Measurements from ENCODE around the gene CNP. TPM values are rescaled to one million over a fixed set of nuclear protein-coding genes. Genes with fewer than 3 reads are reported as not detected.
A peak's percentile ranks its signal among the peaks of the same experiment; 100 is the strongest.

Gene CNP
- total RNA-seq, 1 experiment from 2014 or later, result 78.5 TPM

DNA sequence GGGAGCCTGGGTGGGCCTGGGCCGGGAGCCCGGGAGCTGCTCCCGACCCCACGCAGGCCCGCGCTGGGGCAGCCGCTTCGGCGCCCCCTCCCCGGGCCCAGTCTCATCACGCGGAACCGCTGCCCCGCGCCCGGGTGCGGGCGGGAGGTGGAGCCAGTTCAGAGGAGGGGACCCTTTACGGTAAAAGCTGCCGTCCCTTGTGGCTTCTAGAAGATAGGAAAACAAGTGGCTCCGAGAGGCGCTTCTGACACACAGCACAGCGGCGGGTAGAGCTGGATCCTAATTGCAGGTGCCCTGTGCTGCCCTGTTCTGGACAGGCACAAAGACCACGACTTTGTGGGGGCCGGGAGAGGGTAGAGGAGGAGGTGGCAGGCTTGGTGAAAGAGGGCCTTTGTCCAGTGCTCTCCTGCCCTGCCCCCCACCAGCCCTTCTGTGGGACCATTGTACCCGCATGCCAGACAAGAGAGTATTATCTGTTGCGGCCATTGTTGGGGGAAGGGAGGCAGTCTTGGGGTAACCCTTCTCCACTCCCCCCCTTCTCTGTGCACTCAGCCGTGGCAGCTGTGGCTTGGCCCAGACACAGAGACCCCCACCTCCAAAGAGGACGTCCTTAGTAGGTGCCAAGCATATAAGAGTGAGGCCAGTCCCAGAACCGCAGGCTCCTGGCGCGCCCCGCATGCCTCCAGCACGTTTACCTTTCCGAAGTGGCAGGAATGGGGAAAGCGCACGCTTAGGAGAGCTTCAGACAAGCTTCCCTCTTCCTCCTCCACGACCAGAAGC, 736 bp downstream of the CNP start:
- Histone ChIP-seq H3K79me2 (ENCODE audit: insufficient read depth, low read length) (no peaks in the 10 kb centered on the region), H3T11ph (ENCODE audit: low read length) (no peak overlapping the region), H2AK5ac (ENCODE audit: insufficient read length, low read length) (no peak overlapping the region), H3K18ac (ENCODE audit: insufficient read length, low read depth, low read length) (peak overlapping the region; percentile 59), H3K4me1 (ENCODE audit: insufficient read depth, low read length) (no peaks in the 10 kb centered on the region), H2BK15ac (ENCODE audit: low read depth, low read length) (0 out of 2 replicates have a peak overlapping the region, but pooled peaks have one; percentile 85), H2BK12ac (ENCODE audit: insufficient read length, low read depth, low read length) (no peak overlapping the region), H2AFZ (ENCODE audit: low read length) (no peak overlapping the region), H2BK20ac (ENCODE audit: low read depth, low read length, poor library complexity, severe bottlenecking) (no peak overlapping the region), H4K20me1 (ENCODE audit: control insufficient read depth, insufficient read depth, insufficient read length) (no peaks in the 10 kb centered on the region), H4K5ac (ENCODE audit: insufficient read length, low read depth, low read length) (no peak overlapping the region), H3K27ac (ENCODE audit: insufficient read length, low read depth, low read length) (no peak overlapping the region), H3K56ac (ENCODE audit: insufficient read length, low read depth, low read length) (no peak overlapping the region), H3K79me1 (ENCODE audit: insufficient read depth, low read depth, low read length, poor library complexity, severe bottlenecking) (no peaks in the 10 kb centered on the region), H3K9ac (ENCODE audit: extremely low read depth, insufficient read length, low read length) (peak overlapping the region; percentile 78), H4K91ac (ENCODE audit: insufficient read length, low read depth, low read length) (no peak overlapping the region), H3K4me2 (ENCODE audit: insufficient read depth, insufficient read length, low read length) (peak overlapping the region; percentile 91), H3K23me2 (ENCODE audit: insufficient read length, low read depth, low read length, poor library complexity, severe bottlenecking) (peaks cover 12% of the 10 kb centered on the region), H3K14ac (ENCODE audit: insufficient read depth, low read length) (peak overlapping the region; percentile 67), H3K27me3 (ENCODE audit: insufficient read depth, low read length) (no peaks in the 10 kb centered on the region), H2BK5ac (ENCODE audit: insufficient read length, low read length) (no peak overlapping the region), H2BK120ac (ENCODE audit: low read depth, low read length, poor library complexity, severe bottlenecking) (no peak overlapping the region), H4K8ac (replicated peaks; ENCODE audit: insufficient read length, low read depth, low read length) (no peak overlapping the region), H3K4ac (ENCODE audit: low read depth, low read length) (peak overlapping the region; percentile 27; the same call in 1 of the 2 replicates), H3K23ac (ENCODE audit: insufficient read length, low read depth, low read length) (no peak overlapping the region), H3K9me3 (ENCODE audit: control insufficient read depth, low read depth, low read length) (no peaks in the 10 kb centered on the region)
- no CpG with 5 or more reads among the region's 39 CpGs for WGBS (ENCODE audit: extremely low coverage, insufficient read length, low lambda C conversion rate)
- Mint-ChIP-seq H3K4me3 (peak overlapping the region; percentile 76 to 80), H3K27me3 (ENCODE audit: low read depth) (peaks cover 1% of the 10 kb centered on the region; the same call in 1 of the 2 replicates), H3K27ac (peak overlapping the region in 2 of 3 experiments; percentile 20 to 52; a peak in 1 of 7 replicates), H3K4me1 (peaks cover 23 to 31% of the 10 kb centered on the region in 2 experiments), H3K36me3 (ENCODE audit: insufficient read depth in 1 of 3, low read depth in 3 of 3) (peaks cover 16 to 38% (median 33%) of the 10 kb centered on the region in 3 experiments), H3K9me3 (no peaks in the 10 kb centered on the region)
- DNase-seq, result no peak
- TF ChIP-seq CTCF (conservative IDR thresholded peaks at IDR 0.05), result no peak
